GM12878 (cell line): ENCODE data around the gene SLC45A3. TPM values are rescaled to one million over a fixed set of nuclear protein-coding genes. Genes with fewer than 3 reads are reported as not detected.

Source experiments
- ATAC-seq: fragments of 200-7000 bp; cut with Tn5 transposase; 3 replicates; pipeline ENCODE4 v1.9.1; 2020; ENCODE audit warnings: mild to moderate bottlenecking, moderate library complexity
- BruUV-seq: library from RNA; stranded (reverse); fragments of 400-500 nt; replicated peaks from 2 replicates; lab custom pipeline; 2021; lab: Mats Ljungman, UMichigan
- CTCF ChIA-PET: fragments of 300-600 bp; sonication (Branson Sonifier 250); formaldehyde crosslinking; extraction: SDS; loops from one replicate; lab custom pipeline; 2021; ENCODE audit warnings: inconsistent platforms; lab: Yijun Ruan, JAX
- POLR2A ChIA-PET: fragments of 350-600 bp; formaldehyde crosslinking; extraction: SDS; loops from one replicate; lab custom pipeline; 2021; ENCODE audit warnings: inconsistent platforms; lab: Charles Lee
- RAD21 ChIA-PET: fragments of 300-600 bp; sonication (Branson Sonifier 250); formaldehyde crosslinking; loops from one replicate; lab custom pipeline; 2023; ENCODE audit warnings: antibody characterized with exemption; ENCODE audit not compliant: unreplicated experiment; lab: Charles Lee
- SMC1A ChIA-PET: fragments of 300-600 bp; sonication (Branson Sonifier 250); formaldehyde crosslinking; loops from one replicate; lab custom pipeline; 2023; ENCODE audit not compliant: unreplicated experiment, uncharacterized antibody; lab: Charles Lee
- DNase-seq: peaks from one replicate; pipeline ENCODE4 v3.0.0-alpha.2; 2011; ENCODE audit warnings: low read depth, low spot score
- FAIRE-seq: peaks from 3 replicates; lab custom pipeline; 2011; peaks lifted over from hg19 to GRCh38; lab: Jason Lieb, UNC
- H2AFZ ChIP-seq: 2 replicates; pipeline ENCODE4 v1.6.0; 2011; ENCODE audit warnings: low read depth, low read length, control low read depth; ENCODE audit not compliant: control insufficient read depth
- H3K27ac ChIP-seq: 2 replicates; pipeline ENCODE4 v1.5.1; 2011; ENCODE audit warnings: control low read depth; ENCODE audit not compliant: control insufficient read depth, insufficient read depth
- H3K27me3 ChIP-seq, 2 experiments: replicated peaks in 1 of 2; 2 replicates each; pipeline versions ENCODE4 v1.6.0 to v1.6.1; 2011; ENCODE audit warnings: low read length in 1 of 2; ENCODE audit not compliant: control insufficient read depth in 2 of 2, insufficient read depth in 2 of 2
- H3K36me3 ChIP-seq, 2 experiments: 2 replicates each; pipeline ENCODE4 v1.5.1; 2011; ENCODE audit warnings: low read length in 1 of 2; ENCODE audit not compliant: control insufficient read depth in 2 of 2, insufficient read depth in 2 of 2
- H3K4me1 ChIP-seq: 2 replicates; pipeline ENCODE4 v1.6.1; 2011; ENCODE audit warnings: mild to moderate bottlenecking, low read length, moderate library complexity, mixed read lengths; ENCODE audit not compliant: control insufficient read depth, insufficient read depth
- H3K4me2 ChIP-seq: 2 replicates; pipeline ENCODE4 v1.6.0; 2011; ENCODE audit warnings: control low read depth; ENCODE audit not compliant: control insufficient read depth, insufficient read depth
- H3K4me3 ChIP-seq: fragments of 200-600 bp; sonication (generic); 2 replicates; pipeline ENCODE4 v1.5.1; 2016
- H3K79me2 ChIP-seq: 2 replicates; pipeline ENCODE4 v1.6.0; 2011; ENCODE audit warnings: low read length; ENCODE audit not compliant: control insufficient read depth, insufficient read depth
- H3K9ac ChIP-seq: 2 replicates; pipeline ENCODE4 v1.8.0; 2011; ENCODE audit warnings: low read length, control low read depth, mixed read lengths; ENCODE audit not compliant: control insufficient read depth, insufficient read depth
- H3K9me3 ChIP-seq: replicated peaks from 3 replicates; pipeline ENCODE4 v1.5.1; 2011; ENCODE audit warnings: mild to moderate bottlenecking, low read length; ENCODE audit not compliant: control insufficient read depth, insufficient read depth
- H4K20me1 ChIP-seq: 2 replicates; pipeline ENCODE4 v1.6.0; 2011; ENCODE audit not compliant: control insufficient read depth, insufficient read depth
- ATF7 ChIP-seq: fragments of 450-650 bp; IDR thresholded peaks from 2 replicates; pipeline ENCODE4 v1.6.1; 2016; ENCODE audit warnings: low read depth, mild to moderate bottlenecking
- BACH1 ChIP-seq: fragments of 450-650 bp; IDR thresholded peaks from 2 replicates; pipeline ENCODE4 v1.6.1; 2017; ENCODE audit warnings: mild to moderate bottlenecking, borderline replicate concordance
- CBFB ChIP-seq: IDR thresholded peaks from 2 replicates; pipeline ENCODE4 v1.6.1; 2016; ENCODE audit warnings: antibody characterized with exemption, low read depth
- E2F4 ChIP-seq: IDR thresholded peaks from 2 replicates; pipeline ENCODE4 v1.6.1; 2012; ENCODE audit warnings: low read depth, low read length, improper control_type of control experiment
- FOS ChIP-seq: IDR thresholded peaks from 3 replicates; pipeline ENCODE4 v1.6.1; 2011; ENCODE audit warnings: borderline replicate concordance; ENCODE audit not compliant: insufficient read length; ENCODE audit errors: extremely low read depth
- HDAC2 ChIP-seq: fragments of 200-600 bp; sonication (generic); IDR thresholded peaks from 2 replicates; pipeline ENCODE4 v1.6.1; 2017
- HDGF ChIP-seq: fragments of 450-650 bp; IDR thresholded peaks from 2 replicates; pipeline ENCODE4 v1.6.1; 2016; ENCODE audit warnings: antibody characterized with exemption
- MLLT1 ChIP-seq: fragments of 450-650 bp; IDR thresholded peaks from 2 replicates; pipeline ENCODE4 v1.6.1; 2016; ENCODE audit warnings: mild to moderate bottlenecking
- POLR2AphosphoS2 ChIP-seq: IDR thresholded peaks from 2 replicates; pipeline ENCODE4 v1.6.1; 2011; ENCODE audit warnings: low read depth, mild to moderate bottlenecking, low read length, improper control_type of control experiment, moderate library complexity
- TCF12 ChIP-seq: IDR thresholded peaks from 2 replicates; pipeline ENCODE4 v1.6.1; 2011; ENCODE audit warnings: low read depth, mild to moderate bottlenecking, low read length
- ZZZ3 ChIP-seq: IDR thresholded peaks from 2 replicates; pipeline ENCODE4 v1.6.1; 2011; ENCODE audit warnings: low read depth; ENCODE audit not compliant: control insufficient read depth, insufficient read length
- WGBS: methylation state at CpG from one replicate; pipeline ENCODE4 v1.1.6; 2016; ENCODE audit warnings: low lambda C conversion rate; ENCODE audit not compliant: insufficient replicate concordance, insufficient coverage; ENCODE audit errors: missing lambda C conversion rate; 5-methylcytosine and 5-hydroxymethylcytosine counted together
- in situ Hi-C: fragments of 300-500 bp; cut with MboI; formaldehyde crosslinking; loops from 9 replicates; pipeline ENCODE4 v1.14.3; 2018; ENCODE audit warnings: mixed read lengths
- intact Hi-C: fragments of 100-400 bp; cut with micrococcal nuclease; formaldehyde crosslinking; loops from one replicate; pipeline ENCODE4 v1.14.2; 2022; ENCODE audit not compliant: unreplicated experiment
- polyA plus RNA-seq, 11 experiments: library from polyadenylated mRNA; depleted of rRNA in 4 of 11; unstranded in 6 of 11; stranded (reverse) in 5 of 11; fragments of >200 nt; fragmentation: Nextera tagmentation in 4 of 11; fragmentation: Illumina TruSeq in 1 of 11; extraction: Ambion mirVana in 4 of 11; extraction: Trizol in 1 of 11; gene quantifications; 1 replicate in 1 of 11; 2 replicates in 10 of 11; pipeline versions ENCODE4 v1.2.1 to v1.2.3, GENCODE V29; 2011 to 2016; ENCODE audit warnings: inconsistent platforms in 2 of 11, missing spikeins in 2 of 11, low read depth in 1 of 11
- total RNA-seq, 4 experiments: library from RNA; depleted of rRNA in 3 of 4; stranded (reverse); fragments of >200 nt in 3 of 4; fragmentation: Illumina TruSeq in 1 of 4; extraction: Trizol in 1 of 4; gene quantifications; 2 replicates each; pipeline versions ENCODE4 v1.2.1 to v1.2.3, GENCODE V29; 2013 to 2021
- TF ChIP-seq, protein P1 (sequence below): fragments of 450-650 bp; IDR thresholded peaks from 2 replicates; pipeline ENCODE4 v1.6.1; 2017; ENCODE audit warnings: mild to moderate bottlenecking, low read depth, inconsistent platforms; ENCODE audit not compliant: poor library complexity, severe bottlenecking
- TF ChIP-seq, protein P2 (sequence below): fragments of 450-650 bp; IDR thresholded peaks from 2 replicates; pipeline ENCODE4 v1.6.1; 2017; ENCODE audit warnings: mild to moderate bottlenecking, moderate library complexity
- TF ChIP-seq, protein P3 (sequence below): IDR thresholded peaks from 2 replicates; pipeline ENCODE4 v1.6.1; 2012; ENCODE audit warnings: low read length, inconsistent platforms

The SLC45A3 gene
- total and polyA plus RNA-seq, 10 of the 15 experiments (the other 5 are each of a cell fraction or from before 2014, with no cell fraction given), result 0.26 to 10.3 (median 4.1) TPM

- in situ Hi-C loops (no loop called here), intact Hi-C loops (loop anchor here (10.0 kb wide), 2 partner anchors 355 to 415 kb away; partner anchors contain the start of gene RHEX)
- ChIA-PET POLR2A (interaction anchor here (1.4 kb wide), 1 partner anchor 16 kb away, joined by 4 read pairs; no protein-coding TSS in a partner anchor), RAD21 (interaction anchor here (1.8 kb wide), 1 partner anchor 19 kb away, joined by 8 read pairs; no protein-coding TSS in a partner anchor), SMC1A (interaction anchor here (0.6 to 12.6 kb wide), 6 partner anchors 10 to 48 kb away, joined by 3 to 118 read pairs (median 4); no protein-coding TSS in a partner anchor), CTCF (interaction anchor here (0.9 to 1.7 kb wide), 6 partner anchors 19 to 115 kb away, joined by 3 to 7 read pairs (median 4); no protein-coding TSS in a partner anchor)
- Histone ChIP-seq H4K20me1 (no peaks in the 10 kb centered on the region), H3K4me1 (no peaks in the 10 kb centered on the region), H3K27me3 (no peaks in the 10 kb centered on the region), H2AFZ (no peak overlapping the region), H3K4me2 (no peak overlapping the region), H3K36me3 (no peaks in the 10 kb centered on the region), H3K27ac (no peak overlapping the region), H3K4me3 (no peak overlapping the region), H3K9me3 (no peaks in the 10 kb centered on the region), H3K79me2 (no peaks in the 10 kb centered on the region), H3K9ac (no peak overlapping the region)
- BruUV-seq, result no TSS peak
- 69% methylated on average over 1 of the region's 1 CpG for WGBS
- FAIRE-seq (no peak), DNase-seq (no peak), ATAC-seq (no peak)
- TF ChIP-seq FOS, result no peak
- TF ChIP-seq, protein P1, sequence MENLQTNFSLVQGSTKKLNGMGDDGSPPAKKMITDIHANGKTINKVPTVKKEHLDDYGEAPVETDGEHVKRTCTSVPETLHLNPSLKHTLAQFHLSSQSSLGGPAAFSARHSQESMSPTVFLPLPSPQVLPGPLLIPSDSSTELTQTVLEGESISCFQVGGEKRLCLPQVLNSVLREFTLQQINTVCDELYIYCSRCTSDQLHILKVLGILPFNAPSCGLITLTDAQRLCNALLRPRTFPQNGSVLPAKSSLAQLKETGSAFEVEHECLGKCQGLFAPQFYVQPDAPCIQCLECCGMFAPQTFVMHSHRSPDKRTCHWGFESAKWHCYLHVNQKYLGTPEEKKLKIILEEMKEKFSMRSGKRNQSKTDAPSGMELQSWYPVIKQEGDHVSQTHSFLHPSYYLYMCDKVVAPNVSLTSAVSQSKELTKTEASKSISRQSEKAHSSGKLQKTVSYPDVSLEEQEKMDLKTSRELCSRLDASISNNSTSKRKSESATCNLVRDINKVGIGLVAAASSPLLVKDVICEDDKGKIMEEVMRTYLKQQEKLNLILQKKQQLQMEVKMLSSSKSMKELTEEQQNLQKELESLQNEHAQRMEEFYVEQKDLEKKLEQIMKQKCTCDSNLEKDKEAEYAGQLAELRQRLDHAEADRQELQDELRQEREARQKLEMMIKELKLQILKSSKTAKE, result no peak
- TF ChIP-seq E2F4, result no peak
- TF ChIP-seq POLR2AphosphoS2, result no peak
- no peak for TF ChIP-seq BACH1
- TF ChIP-seq, protein P2, sequence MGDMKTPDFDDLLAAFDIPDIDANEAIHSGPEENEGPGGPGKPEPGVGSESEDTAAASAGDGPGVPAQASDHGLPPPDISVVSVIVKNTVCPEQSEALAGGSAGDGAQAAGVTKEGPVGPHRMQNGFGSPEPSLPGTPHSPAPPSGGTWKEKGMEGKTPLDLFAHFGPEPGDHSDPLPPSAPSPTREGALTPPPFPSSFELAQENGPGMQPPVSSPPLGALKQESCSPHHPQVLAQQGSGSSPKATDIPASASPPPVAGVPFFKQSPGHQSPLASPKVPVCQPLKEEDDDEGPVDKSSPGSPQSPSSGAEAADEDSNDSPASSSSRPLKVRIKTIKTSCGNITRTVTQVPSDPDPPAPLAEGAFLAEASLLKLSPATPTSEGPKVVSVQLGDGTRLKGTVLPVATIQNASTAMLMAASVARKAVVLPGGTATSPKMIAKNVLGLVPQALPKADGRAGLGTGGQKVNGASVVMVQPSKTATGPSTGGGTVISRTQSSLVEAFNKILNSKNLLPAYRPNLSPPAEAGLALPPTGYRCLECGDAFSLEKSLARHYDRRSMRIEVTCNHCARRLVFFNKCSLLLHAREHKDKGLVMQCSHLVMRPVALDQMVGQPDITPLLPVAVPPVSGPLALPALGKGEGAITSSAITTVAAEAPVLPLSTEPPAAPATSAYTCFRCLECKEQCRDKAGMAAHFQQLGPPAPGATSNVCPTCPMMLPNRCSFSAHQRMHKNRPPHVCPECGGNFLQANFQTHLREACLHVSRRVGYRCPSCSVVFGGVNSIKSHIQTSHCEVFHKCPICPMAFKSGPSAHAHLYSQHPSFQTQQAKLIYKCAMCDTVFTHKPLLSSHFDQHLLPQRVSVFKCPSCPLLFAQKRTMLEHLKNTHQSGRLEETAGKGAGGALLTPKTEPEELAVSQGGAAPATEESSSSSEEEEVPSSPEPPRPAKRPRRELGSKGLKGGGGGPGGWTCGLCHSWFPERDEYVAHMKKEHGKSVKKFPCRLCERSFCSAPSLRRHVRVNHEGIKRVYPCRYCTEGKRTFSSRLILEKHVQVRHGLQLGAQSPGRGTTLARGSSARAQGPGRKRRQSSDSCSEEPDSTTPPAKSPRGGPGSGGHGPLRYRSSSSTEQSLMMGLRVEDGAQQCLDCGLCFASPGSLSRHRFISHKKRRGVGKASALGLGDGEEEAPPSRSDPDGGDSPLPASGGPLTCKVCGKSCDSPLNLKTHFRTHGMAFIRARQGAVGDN, result no peak
- TF ChIP-seq MLLT1, result no peak
- no peak for TF ChIP-seq HDGF
- no peak for TF ChIP-seq CBFB
- TF ChIP-seq HDAC2, result no peak
- no peak for TF ChIP-seq ATF7
- TF ChIP-seq, protein P3, sequence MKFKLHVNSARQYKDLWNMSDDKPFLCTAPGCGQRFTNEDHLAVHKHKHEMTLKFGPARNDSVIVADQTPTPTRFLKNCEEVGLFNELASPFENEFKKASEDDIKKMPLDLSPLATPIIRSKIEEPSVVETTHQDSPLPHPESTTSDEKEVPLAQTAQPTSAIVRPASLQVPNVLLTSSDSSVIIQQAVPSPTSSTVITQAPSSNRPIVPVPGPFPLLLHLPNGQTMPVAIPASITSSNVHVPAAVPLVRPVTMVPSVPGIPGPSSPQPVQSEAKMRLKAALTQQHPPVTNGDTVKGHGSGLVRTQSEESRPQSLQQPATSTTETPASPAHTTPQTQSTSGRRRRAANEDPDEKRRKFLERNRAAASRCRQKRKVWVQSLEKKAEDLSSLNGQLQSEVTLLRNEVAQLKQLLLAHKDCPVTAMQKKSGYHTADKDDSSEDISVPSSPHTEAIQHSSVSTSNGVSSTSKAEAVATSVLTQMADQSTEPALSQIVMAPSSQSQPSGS, result no peak
- no peak for TF ChIP-seq ZZZ3
- TF ChIP-seq TCF12, result no peak
These were observed 40.7 kb downstream of the SLC45A3 start for GRCh38 chr1:205639567-205639966.
